Caco-2 (cell line): ENCODE measurements around the gene NAB1. TPM values are rescaled to one million over a fixed set of nuclear protein-coding genes. Genes with fewer than 3 reads are reported as not detected.

Experiments used
- BruUV-seq: library from RNA; stranded (reverse); fragments of 400-500 nt; replicated peaks from 2 replicates; lab custom pipeline; 2021; lab: Mats Ljungman, UMichigan
- CTCF ChIA-PET: fragments of 300-600 bp; sonication (Branson Sonifier 250); formaldehyde crosslinking; loops from one replicate; lab custom pipeline; 2022; ENCODE audit warnings: antibody characterized with exemption; lab: Charles Lee
- POLR2A ChIA-PET: fragments of 300-600 bp; sonication (Branson Sonifier 250); formaldehyde crosslinking; loops from one replicate; lab custom pipeline; 2022; ENCODE audit warnings: antibody characterized with exemption; lab: Charles Lee
- DNase-seq, 2 experiments: peaks; one replicate each; pipeline versions ENCODE4 v3.0.0 to v3.0.0-alpha.2; 2020 to 2022
- H3K27me3 ChIP-seq: replicated peaks from 2 replicates; pipeline ENCODE4 v1.6.0; 2011; ENCODE audit warnings: low read length; ENCODE audit not compliant: control insufficient read depth, insufficient read depth
- H3K36me3 ChIP-seq: 2 replicates; pipeline ENCODE4 v1.5.1; 2011; ENCODE audit warnings: low read length; ENCODE audit not compliant: control insufficient read depth, insufficient read depth
- H3K4me1 ChIP-seq: fragments of 250-450 bp; sonication (Bioruptor Pico); 2 replicates; pipeline ENCODE4 v1.5.1; 2020; ENCODE audit warnings: mild to moderate bottlenecking
- H3K4me3 ChIP-seq: 2 replicates; pipeline ENCODE4 v1.5.1; 2011; ENCODE audit warnings: low read depth, mild to moderate bottlenecking, control low read depth, low read length
- H3K9me3 ChIP-seq: fragments of 250-450 bp; sonication (Bioruptor Pico); 2 replicates; pipeline ENCODE4 v1.5.1; 2020; ENCODE audit warnings: mild to moderate bottlenecking, moderate library complexity
- H3K27ac Mint-ChIP-seq: one replicate; pipeline ENCODE4 v1.8.0; 2022; ENCODE audit warnings: mixed read lengths; ENCODE audit not compliant: unreplicated experiment
- H3K27me3 Mint-ChIP-seq: one replicate; pipeline ENCODE4 v1.8.0; 2022; ENCODE audit warnings: mixed read lengths; ENCODE audit not compliant: insufficient read depth, unreplicated experiment
- H3K36me3 Mint-ChIP-seq: one replicate; pipeline ENCODE4 v1.8.0; 2022; ENCODE audit warnings: mild to moderate bottlenecking, mixed read lengths; ENCODE audit not compliant: insufficient read depth, unreplicated experiment
- H3K4me1 Mint-ChIP-seq: one replicate; pipeline ENCODE4 v1.8.0; 2022; ENCODE audit warnings: low read depth, mixed read lengths; ENCODE audit not compliant: unreplicated experiment
- H3K4me3 Mint-ChIP-seq: one replicate; pipeline ENCODE4 v1.8.0; 2022; ENCODE audit warnings: mild to moderate bottlenecking, moderate library complexity, mixed read lengths; ENCODE audit not compliant: unreplicated experiment
- H3K9me3 Mint-ChIP-seq: one replicate; pipeline ENCODE4 v1.8.0; 2022; ENCODE audit warnings: mixed read lengths; ENCODE audit not compliant: unreplicated experiment
- CTCF ChIP-seq, 2 experiments: fragments of 200-600 bp in 1 of 2; IDR thresholded peaks; 1 replicate in 1 of 2; 2 replicates in 1 of 2; pipeline versions ENCODE4 v1.5.1 to v1.8.0; 2011 to 2022; ENCODE audit warnings: antibody characterized with exemption in 1 of 2, control low read depth in 1 of 2, inconsistent platforms in 1 of 2, low read depth in 1 of 2, low read length in 1 of 2, mild to moderate bottlenecking in 1 of 2, moderate library complexity in 1 of 2; ENCODE audit not compliant: insufficient read depth in 1 of 2, severe bottlenecking in 1 of 2, unreplicated experiment in 1 of 2
- intact Hi-C: fragments of 100-400 bp; cut with micrococcal nuclease; formaldehyde crosslinking; loops from one replicate; pipeline ENCODE4 v1.10.0; 2022; ENCODE audit not compliant: unreplicated experiment
- total RNA-seq: library from RNA; stranded (reverse); gene quantifications from 2 replicates; pipeline ENCODE4 v1.2.3, GENCODE V29; 2022

Gene NAB1
- total RNA-seq, 1 experiment from 2014 or later = 88.1 TPM

GRCh38 chr2:190649798-190650390, 1.0 kb downstream of the NAB1 start:
- ChIA-PET CTCF (no interaction called here), POLR2A (no interaction called here)
- TSS peak; percentile 27 for BruUV-seq
- H3K4me3 ChIP-seq = peak overlapping the region; percentile 99
- Mint-ChIP-seq H3K27me3 (no peaks in the 10 kb centered on the region), H3K4me1 (peaks cover 10% of the 10 kb centered on the region), H3K36me3 (peaks cover 15% of the 10 kb centered on the region), H3K4me3 (peak overlapping the region; percentile 91), H3K27ac (peak overlapping the region; percentile 77), H3K9me3 (no peaks in the 10 kb centered on the region)
- H3K36me3 ChIP-seq = no peaks in the 10 kb centered on the region
- H3K4me1 ChIP-seq = peaks cover 20% of the 10 kb centered on the region
- intact Hi-C loops = loop anchor here (2.0 to 10.0 kb wide), 3 partner anchors 31 to 265 kb away; partner anchors contain the start of gene GLS
- H3K9me3 ChIP-seq = no peaks in the 10 kb centered on the region
- no peaks in the 10 kb centered on the region for H3K27me3 ChIP-seq
- TF ChIP-seq CTCF (IDR thresholded peaks at IDR 0.05; ENCODE audit: insufficient read depth in 1 of 2, low read depth in 1 of 2, low read length in 1 of 2, severe bottlenecking in 1 of 2, unreplicated experiment in 1 of 2) = no peak
- DNase-seq = no peak

- Histone ChIP-seq H3K4me1 (peaks cover 9% of the 10 kb centered on the region), H3K36me3 (no peaks in the 10 kb centered on the region; the same call in 1 of the 2 replicates), H3K27me3 (no peaks in the 10 kb centered on the region), H3K4me3 (peak overlapping the region; percentile 13; the same call in 1 of the 2 replicates), H3K9me3 (no peaks in the 10 kb centered on the region)
- ChIA-PET CTCF (no interaction called here), POLR2A (no interaction called here)
- intact Hi-C loops = loop anchor here (10.0 kb wide), 1 partner anchor 267 kb away; no protein-coding TSS in a partner anchor
- no peak for TF ChIP-seq CTCF (IDR thresholded peaks at IDR 0.05; ENCODE audit: insufficient read depth in 1 of 2, low read depth in 1 of 2, low read length in 1 of 2, severe bottlenecking in 1 of 2, unreplicated experiment in 1 of 2)
- Mint-ChIP-seq H3K4me3 (no peak overlapping the region), H3K4me1 (peaks cover 3% of the 10 kb centered on the region), H3K27me3 (no peaks in the 10 kb centered on the region), H3K27ac (no peak overlapping the region), H3K36me3 (peaks cover 20% of the 10 kb centered on the region), H3K9me3 (no peaks in the 10 kb centered on the region)
- DNase-seq = no peak
- BruUV-seq = no TSS peak
These were observed 2.5 kb downstream of the NAB1 start for GRCh38 chr2:190651413-190651812.

- ChIA-PET POLR2A (no interaction called here), CTCF (no interaction called here)
- intact Hi-C loops = loop anchor here (10.0 kb wide), 1 partner anchor 268 kb away; no protein-coding TSS in a partner anchor
- Histone ChIP-seq H3K36me3 (no peaks in the 10 kb centered on the region; the same call in 1 of the 2 replicates), H3K9me3 (no peaks in the 10 kb centered on the region), H3K27me3 (no peaks in the 10 kb centered on the region), H3K4me1 (no peaks in the 10 kb centered on the region; the same call in 1 of the 2 replicates), H3K4me3 (no peak overlapping the region)
- Mint-ChIP-seq H3K36me3 (peaks cover 14% of the 10 kb centered on the region), H3K27ac (no peak overlapping the region), H3K9me3 (no peaks in the 10 kb centered on the region), H3K4me3 (no peak overlapping the region), H3K27me3 (no peaks in the 10 kb centered on the region), H3K4me1 (peaks cover 2% of the 10 kb centered on the region)
- no peak for DNase-seq
- TF ChIP-seq CTCF (IDR thresholded peaks at IDR 0.05; ENCODE audit: insufficient read depth in 1 of 2, low read depth in 1 of 2, low read length in 1 of 2, severe bottlenecking in 1 of 2, unreplicated experiment in 1 of 2) = no peak
- BruUV-seq = no TSS peak
These were observed 4.3 kb downstream of the NAB1 start for GRCh38 chr2:190653231-190653630.
